HUDEP-2 (cell line): Measurements from ENCODE around the gene EPN3.

Source experiments
- DNase-seq, 76 experiments: peaks; one replicate each; lab custom pipeline; 2025; ENCODE audit not compliant: unreplicated experiment in 76 of 76; lab: John Stamatoyannopoulos, UW

EPN3 gene

DNA sequence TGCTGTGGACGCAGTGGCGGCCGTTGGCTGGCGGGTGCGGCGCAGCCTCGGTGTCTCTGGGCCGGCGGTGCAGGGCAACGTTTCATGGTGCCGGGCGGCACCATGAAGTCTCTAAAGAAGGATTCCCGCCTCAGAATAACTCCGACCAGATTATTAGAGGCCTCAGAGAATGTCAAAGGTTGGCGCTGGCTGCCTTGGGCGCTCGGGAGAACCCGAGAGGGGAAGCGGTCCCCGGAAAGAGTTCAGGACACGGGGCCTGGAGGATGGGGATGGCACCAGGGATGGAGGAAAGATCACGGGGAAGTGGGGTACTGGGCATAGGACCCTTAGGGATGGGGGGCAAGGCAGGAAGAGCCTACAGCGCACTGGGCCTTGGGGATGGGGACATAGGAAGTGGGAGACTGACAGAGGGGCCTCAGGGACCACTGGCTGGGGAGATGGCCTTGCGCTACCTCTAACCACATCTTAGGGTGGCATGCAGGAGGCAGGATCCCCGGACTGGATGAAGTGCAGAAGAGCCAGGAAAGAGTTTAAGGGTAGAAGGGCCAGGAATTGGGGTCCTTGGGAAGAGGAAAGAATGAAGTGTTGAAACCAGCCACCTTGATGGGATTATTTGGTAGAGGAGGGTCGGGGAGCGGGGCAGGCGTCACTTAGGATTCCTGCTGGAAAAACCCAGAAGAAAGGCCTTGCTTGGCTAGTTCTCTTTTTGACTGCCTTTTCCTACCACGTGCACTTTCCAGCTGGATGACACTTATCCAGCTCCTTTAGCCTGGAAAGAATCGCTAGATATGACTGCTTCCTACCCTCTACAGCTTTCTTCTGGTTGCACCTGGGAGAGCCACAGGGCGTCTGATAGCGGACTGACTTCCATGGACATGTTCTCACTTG, 23.7 kb upstream of the EPN3 start:
- no peak for DNase-seq

GRCh38 chr17:50511058-50511457, 21.5 kb upstream of the EPN3 start:
- DNase-seq: no peak

- DNase-seq: no peak
Observed at GRCh38 chr17:50513495-50513894, 19.0 kb upstream of the EPN3 start.

- DNase-seq: no peak
Observed at GRCh38 chr17:50514388-50514787, 18.1 kb upstream of the EPN3 start.

- peak in 3 of 76 experiments; percentile 7 to 28 (median 7) for DNase-seq
Observed at GRCh38 chr17:50514936-50515702, 17.4 kb upstream of the EPN3 start.

- no peak for DNase-seq
Observed at GRCh38 chr17:50517011-50517410, 15.5 kb upstream of the EPN3 start.

DNA sequence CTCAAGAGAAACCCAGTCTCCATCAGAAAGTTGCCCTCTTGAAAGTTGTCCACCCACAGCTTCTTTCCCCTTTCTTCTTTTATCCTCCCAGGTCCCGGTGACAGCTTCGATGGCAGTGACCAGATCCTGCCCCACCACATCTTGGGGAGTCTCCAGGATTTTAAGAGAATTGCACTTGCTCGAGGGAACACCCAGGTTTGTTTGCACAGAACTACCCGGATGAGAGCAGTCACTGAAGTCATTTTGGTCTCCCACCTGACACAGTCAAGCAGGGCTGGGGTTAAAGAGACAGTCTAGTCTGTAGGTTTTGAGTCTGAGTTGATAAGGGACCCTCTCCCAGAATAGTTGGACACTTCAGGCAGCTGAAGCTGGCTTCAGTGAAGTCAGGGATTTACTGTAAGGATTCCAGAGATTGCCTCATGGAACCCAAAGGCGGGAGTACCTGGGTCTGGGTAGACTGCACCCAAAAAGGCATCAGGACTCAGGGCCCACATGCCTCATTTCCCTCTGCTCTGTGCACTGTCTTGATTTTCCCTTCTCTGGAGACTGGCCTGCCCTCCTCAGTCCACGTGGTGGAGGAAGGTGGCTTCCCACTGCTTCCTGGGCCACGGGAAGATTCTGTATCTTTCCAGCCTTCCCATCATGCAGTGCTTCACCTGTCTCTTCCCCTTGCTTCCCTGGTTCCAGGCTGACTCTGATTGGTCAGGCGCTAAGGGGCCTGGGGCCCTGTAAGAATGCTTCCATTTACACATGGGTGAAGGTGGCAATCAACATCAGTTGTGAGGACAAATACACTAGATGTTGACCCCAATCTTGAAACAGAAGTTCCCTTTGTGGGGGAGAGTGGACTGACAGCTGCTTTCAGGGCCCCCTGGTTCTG, 14.8 kb upstream of the EPN3 start:
- DNase-seq: no peak

DNA sequence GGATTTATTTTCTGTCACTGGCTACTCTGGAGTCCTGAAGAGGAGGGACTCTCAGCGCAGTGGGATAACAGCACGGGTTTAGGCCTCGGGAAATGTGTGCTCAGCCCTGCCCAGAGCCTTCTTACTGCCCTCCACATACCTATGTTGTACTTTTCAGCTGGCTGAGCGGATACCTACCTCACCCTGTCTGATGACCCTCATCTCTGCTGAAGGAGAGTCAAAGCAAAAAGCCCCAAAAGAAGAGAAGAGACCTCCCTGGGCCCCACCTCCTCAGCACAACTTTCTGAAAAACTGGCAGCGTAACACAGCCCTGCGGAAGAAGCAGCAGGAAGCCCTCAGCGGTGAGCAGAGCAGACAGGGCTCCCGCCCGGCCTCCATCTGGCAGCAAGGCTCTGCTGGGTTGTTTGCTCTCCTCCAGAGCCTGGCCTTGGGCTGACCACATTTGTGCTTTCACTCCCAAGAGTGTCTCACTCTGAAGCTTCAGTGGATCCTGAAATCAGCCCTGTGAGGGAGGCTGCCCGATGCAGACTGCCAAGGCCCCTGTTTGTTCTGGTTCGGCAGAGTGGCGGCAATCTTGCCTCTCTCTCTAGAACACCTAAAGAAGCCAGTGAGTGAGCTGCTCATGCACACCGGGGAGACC, 14.0 kb upstream of the EPN3 start:
- DNase-seq: no peak

GRCh38 chr17:50519141-50519834, 13.2 kb upstream of the EPN3 start:
- no peak for DNase-seq

DNA sequence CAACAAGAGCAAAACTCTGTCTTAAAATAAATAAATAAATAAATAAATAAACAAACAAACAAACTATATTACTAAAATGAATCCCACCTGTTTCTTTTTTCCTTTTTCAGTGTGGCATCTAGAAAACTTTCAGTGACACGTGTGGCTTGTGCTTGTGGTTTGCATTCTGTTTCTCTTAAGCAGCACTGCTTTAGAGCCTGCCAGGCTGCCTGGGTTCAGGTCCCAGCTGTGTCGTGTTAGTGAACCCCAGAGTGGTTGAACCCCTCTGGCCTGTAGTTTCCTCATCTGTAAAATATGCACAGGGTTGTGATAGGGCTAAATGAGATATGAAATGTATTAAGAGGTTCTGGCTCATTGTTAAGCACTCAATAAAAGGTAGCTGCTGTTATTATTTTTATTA, 12.1 kb upstream of the EPN3 start:
- DNase-seq: no peak

- no peak for DNase-seq
Observed at GRCh38 chr17:50521514-50521913, 11.0 kb upstream of the EPN3 start.

GRCh38 chr17:50522766-50523165, 9.8 kb upstream of the EPN3 start:
- no peak for DNase-seq

GRCh38 chr17:50523208-50523607, 9.3 kb upstream of the EPN3 start:
- DNase-seq: no peak

DNA sequence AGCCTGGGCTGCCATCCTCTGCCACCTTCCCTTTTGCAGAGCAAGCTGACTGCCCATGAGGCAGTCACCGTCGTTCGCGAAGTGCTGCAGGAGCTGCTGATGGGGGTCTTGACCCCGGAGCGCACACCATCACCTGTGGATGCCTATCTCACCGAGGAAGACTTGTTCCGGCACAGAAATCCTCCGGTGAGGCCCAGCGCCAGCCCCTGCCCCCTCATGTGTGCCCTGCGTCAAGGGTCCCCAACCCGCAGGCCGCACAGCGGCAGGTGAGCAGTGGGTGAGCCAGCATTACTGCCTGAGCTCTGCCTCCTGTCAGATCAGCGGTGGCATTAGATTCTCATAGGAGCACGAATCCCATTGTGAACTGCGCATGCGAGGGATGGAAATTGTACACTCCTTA, 7.7 kb upstream of the EPN3 start:
- DNase-seq: no peak

GRCh38 chr17:50527155-50527762, 5.3 kb upstream of the EPN3 start:
- peak in 2 of 76 experiments; percentile 6 to 12 for DNase-seq

GRCh38 chr17:50527949-50528474, 4.5 kb upstream of the EPN3 start:
- DNase-seq: no peak

GRCh38 chr17:50529849-50530248, 2.7 kb upstream of the EPN3 start:
- no peak for DNase-seq

GRCh38 chr17:50531428-50532025, 1.0 kb upstream of the EPN3 start:
- peak in 7 of 76 experiments; percentile 9 to 30 (median 14) for DNase-seq

GRCh38 chr17:50533185-50533584, 650 bp downstream of the EPN3 start:
- DNase-seq: no peak
